Nephron progenitor cell (in vitro differentiated cells): Measurements from ENCODE around the gene CDX1.

Source experiments
- DNase-seq: peaks from one replicate; pipeline ENCODE4 v3.0.0; 2021
- H3K27ac Mint-ChIP-seq: 2 replicates; pipeline ENCODE4 v1.8.0; 2021; ENCODE audit warnings: mild to moderate bottlenecking, moderate library complexity, mixed read lengths
- H3K27me3 Mint-ChIP-seq: 2 replicates; pipeline ENCODE4 v1.8.0; 2021; ENCODE audit warnings: mild to moderate bottlenecking, low read depth, mixed read lengths; ENCODE audit not compliant: poor library complexity
- H3K36me3 Mint-ChIP-seq: 2 replicates; pipeline ENCODE4 v1.8.0; 2021; ENCODE audit warnings: low read depth, mixed read lengths
- H3K4me1 Mint-ChIP-seq: 2 replicates; pipeline ENCODE4 v1.8.0; 2021; ENCODE audit warnings: mixed read lengths
- H3K4me3 Mint-ChIP-seq: 2 replicates; pipeline ENCODE4 v1.8.0; 2021; ENCODE audit warnings: mild to moderate bottlenecking, moderate library complexity, mixed read lengths
- H3K9me3 Mint-ChIP-seq: 2 replicates; pipeline ENCODE4 v1.8.0; 2021; ENCODE audit warnings: mild to moderate bottlenecking, moderate library complexity, mixed read lengths
- CTCF ChIP-seq: fragments of 200-600 bp; sonication (generic); IDR thresholded peaks from 2 replicates; pipeline ENCODE4 v1.5.0; 2021; ENCODE audit warnings: antibody characterized with exemption

Gene CDX1

GRCh38 chr5:150137168-150137957, 29.2 kb upstream of the CDX1 start:
- peaks cover 98% of the 10 kb centered on the region for H3K4me1 Mint-ChIP-seq
- H3K4me3 Mint-ChIP-seq, result peak overlapping the region; percentile 21
- H3K36me3 Mint-ChIP-seq, result peaks cover 17% of the 10 kb centered on the region
- peaks cover 9% of the 10 kb centered on the region for H3K27me3 Mint-ChIP-seq
- peak overlapping the region; percentile 62 for H3K27ac Mint-ChIP-seq
- no peak for TF ChIP-seq CTCF
- H3K9me3 Mint-ChIP-seq, result no peaks in the 10 kb centered on the region
- no peak for DNase-seq

GRCh38 chr5:150137997-150138396, 28.6 kb upstream of the CDX1 start:
- Mint-ChIP-seq H3K4me3 (peak overlapping the region; percentile 21), H3K36me3 (peaks cover 11% of the 10 kb centered on the region), H3K4me1 (peaks cover 98% of the 10 kb centered on the region), H3K27ac (peak overlapping the region; percentile 98), H3K27me3 (peaks cover 9% of the 10 kb centered on the region), H3K9me3 (no peaks in the 10 kb centered on the region)
- DNase-seq, result no peak
- no peak for TF ChIP-seq CTCF

- Mint-ChIP-seq H3K27ac (peak overlapping the region; percentile 98), H3K36me3 (peaks cover 5% of the 10 kb centered on the region), H3K27me3 (peaks cover 9% of the 10 kb centered on the region), H3K4me3 (peak overlapping the region; percentile 17), H3K9me3 (no peaks in the 10 kb centered on the region), H3K4me1 (peaks cover 100% of the 10 kb centered on the region)
- TF ChIP-seq CTCF, result no peak
- peak; percentile 77 for DNase-seq
Observed at GRCh38 chr5:150138551-150139265, 27.9 kb upstream of the CDX1 start.

- Mint-ChIP-seq H3K27ac (peak overlapping the region; percentile 98), H3K4me3 (peak overlapping the region; percentile 11), H3K27me3 (peaks cover 9% of the 10 kb centered on the region), H3K36me3 (no peaks in the 10 kb centered on the region), H3K9me3 (no peaks in the 10 kb centered on the region), H3K4me1 (peaks cover 100% of the 10 kb centered on the region)
- no peak for TF ChIP-seq CTCF
- DNase-seq, result no peak
Observed at GRCh38 chr5:150139334-150139733, 27.2 kb upstream of the CDX1 start.

- H3K9me3 Mint-ChIP-seq, result no peaks in the 10 kb centered on the region
- TF ChIP-seq CTCF, result no peak
- peaks cover 100% of the 10 kb centered on the region for H3K4me1 Mint-ChIP-seq
- peaks cover 2% of the 10 kb centered on the region for H3K36me3 Mint-ChIP-seq
- no peak for DNase-seq
- H3K27me3 Mint-ChIP-seq, result peaks cover 9% of the 10 kb centered on the region
- peak overlapping the region; percentile 32 for H3K27ac Mint-ChIP-seq
- H3K4me3 Mint-ChIP-seq, result no peak overlapping the region
Observed at GRCh38 chr5:150140830-150141229, 25.7 kb upstream of the CDX1 start.
